HG02943 (cell line): ENCODE results near the gene CNST.
"Not testable (repeated sequence)": the region's sequence is repeated elsewhere in the genome, so short reads cannot be mapped to it uniquely, and the experiment has no call there.

Source experiments
- ATAC-seq: cut with Tn5 transposase; IDR thresholded peaks from one replicate; pipeline ENCODE4 v1.9.1; 2021; ENCODE audit warnings: mild to moderate bottlenecking, low read depth, moderate library complexity; ENCODE audit not compliant: unreplicated experiment

CNST gene

DNA sequence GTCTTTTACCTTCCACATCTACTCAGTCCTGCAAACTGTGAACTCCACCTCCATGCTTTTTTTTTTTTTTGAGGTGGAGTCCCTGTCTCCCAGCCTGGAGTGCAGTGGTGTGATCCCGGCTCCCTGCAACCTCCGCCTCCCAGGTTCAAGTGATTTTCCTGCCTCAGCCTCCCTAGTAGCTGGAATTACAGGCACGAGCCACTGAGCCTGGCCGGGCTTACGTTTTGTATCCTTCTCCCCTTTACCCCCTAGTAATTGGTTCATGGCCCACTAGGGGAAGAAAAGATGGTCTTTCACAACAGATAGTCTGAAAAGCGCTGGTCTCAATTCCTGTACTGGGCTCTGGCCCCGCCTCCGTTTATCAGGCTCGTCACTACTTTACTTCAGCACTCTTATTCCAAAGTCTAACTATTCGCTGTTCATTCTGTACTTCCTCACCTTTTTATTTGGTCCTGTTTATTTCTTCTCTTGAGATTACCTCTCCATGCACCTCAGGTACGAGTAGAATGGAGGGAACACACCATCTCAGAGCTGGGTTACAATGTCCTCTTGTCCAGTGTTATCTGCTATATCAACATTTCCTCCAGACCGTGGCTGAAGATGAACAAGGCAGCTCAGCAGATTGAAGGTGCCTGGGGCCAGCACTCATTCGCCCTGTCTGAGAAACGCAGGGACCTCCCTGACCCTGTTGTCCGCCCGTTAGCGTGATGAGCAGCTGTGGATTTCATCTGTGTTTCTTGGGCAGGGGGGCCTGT is 16.2 kb downstream of the CNST start:
- no peak for ATAC-seq

GRCh38 chr1:246583056-246583440 is 16.8 kb downstream of the CNST start:
- ATAC-seq = no peak

- no peak for ATAC-seq
Observed at GRCh38 chr1:246583448-246584185, 17.4 kb downstream of the CNST start.

DNA sequence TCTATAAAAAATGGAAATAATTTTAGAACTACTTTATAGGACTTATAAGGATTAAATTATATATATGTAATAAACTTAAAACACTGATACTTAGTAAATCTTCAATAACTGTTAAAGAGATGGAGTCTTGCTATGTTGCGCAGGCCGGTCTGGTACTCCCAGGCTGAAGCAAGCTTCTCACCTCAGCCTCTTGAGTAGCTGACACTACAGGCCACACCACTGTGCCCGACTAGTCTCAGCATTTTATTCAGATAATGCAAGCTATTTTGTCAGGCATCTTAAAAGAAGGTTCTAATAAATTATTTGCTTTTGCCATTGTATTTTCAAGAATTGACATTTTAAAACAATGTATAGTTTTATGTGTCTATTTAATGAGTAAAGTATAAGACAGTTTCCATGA is 20.8 kb downstream of the CNST start:
- no peak for ATAC-seq

GRCh38 chr1:246587606-246588005 is 21.4 kb downstream of the CNST start:
- no peak for ATAC-seq

DNA sequence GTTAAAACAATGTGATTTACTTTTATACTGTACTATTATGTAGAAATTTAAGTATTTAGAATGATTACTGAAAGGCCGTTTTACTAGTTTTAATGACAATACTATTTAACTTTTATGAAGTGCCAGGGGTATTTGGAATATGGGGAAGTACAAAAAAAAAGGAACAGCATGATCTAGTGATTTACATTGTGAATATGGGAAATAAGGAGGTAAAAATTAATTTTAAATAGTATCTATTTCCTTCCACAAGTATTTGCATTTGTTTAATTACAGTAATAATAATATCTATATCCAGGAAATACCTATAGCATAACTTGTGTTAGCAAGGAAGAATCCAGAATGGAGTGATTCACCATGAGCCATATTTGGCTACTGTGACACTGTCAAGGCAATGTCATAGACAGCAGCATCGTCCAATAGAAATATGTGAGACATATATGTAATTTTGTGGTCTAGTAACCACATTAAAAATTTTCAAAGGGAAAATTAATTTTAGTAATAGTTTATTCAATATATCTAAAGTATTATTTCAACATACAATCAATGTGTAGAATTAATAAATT is 22.0 kb downstream of the CNST start:
- ATAC-seq = no peak

DNA sequence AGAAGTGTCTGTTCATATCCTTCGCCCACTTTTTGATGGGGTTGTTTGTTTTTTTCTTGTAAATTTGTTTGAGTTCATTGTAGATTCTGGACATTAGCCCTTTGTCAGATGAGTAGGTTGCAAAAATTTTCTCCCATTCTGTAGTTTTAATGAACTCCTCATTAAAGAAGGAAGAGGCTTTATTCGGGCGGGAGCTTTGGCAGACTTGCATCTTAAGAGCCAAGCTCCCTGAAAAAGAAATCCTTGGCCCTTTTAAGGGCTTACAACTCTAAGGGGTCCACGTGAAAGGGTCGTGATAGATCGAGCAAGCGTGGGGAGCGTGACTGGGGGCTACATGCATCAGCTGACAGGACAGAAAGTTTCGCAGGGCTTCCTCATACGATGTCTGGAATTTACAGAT is 23.7 kb downstream of the CNST start:
- not testable (repeated sequence) for ATAC-seq

DNA sequence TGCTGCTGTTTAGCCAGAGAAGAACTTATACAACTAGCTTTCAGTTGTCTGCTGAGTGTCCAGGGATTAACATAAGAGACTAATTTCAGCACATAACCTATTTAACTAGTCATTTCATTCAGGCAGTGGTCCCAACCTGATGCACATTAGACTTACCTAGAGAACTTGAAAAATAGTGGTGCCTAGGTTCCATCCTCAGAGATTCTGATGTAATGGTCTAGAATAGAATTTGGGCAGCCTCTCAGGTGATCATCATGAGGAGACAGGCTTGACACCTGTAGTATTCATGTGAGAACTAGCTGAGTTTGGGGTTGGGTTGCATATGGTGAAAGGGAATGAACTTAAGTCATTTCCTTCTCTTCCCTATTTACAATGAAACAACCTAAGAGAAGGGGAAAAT is 24.8 kb downstream of the CNST start:
- peak; percentile 25 for ATAC-seq

DNA sequence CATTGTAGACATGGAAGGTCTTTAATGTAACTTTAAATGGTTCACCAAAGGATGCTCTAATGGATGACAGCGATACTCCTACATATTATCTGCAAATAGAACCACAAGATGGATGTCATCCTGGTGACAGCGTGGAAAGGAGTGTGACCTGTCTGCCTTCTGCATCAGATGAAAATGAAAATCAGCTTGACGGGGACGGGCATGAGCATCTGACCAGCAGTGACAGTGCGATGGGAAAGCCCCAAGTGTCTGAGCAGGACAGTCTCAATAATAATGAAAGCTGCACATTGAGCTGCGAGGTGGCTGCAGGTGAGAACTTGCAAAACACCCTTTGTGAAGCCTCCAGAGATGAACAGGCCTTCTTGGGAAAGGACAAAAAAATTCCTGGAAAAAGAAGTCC is 25.2 kb downstream of the CNST start:
- peak; percentile 90 for ATAC-seq

GRCh38 chr1:246591958-246592357 is 25.7 kb downstream of the CNST start:
- ATAC-seq = no peak

GRCh38 chr1:246592695-246593094 is 26.4 kb downstream of the CNST start:
- ATAC-seq = no peak

DNA sequence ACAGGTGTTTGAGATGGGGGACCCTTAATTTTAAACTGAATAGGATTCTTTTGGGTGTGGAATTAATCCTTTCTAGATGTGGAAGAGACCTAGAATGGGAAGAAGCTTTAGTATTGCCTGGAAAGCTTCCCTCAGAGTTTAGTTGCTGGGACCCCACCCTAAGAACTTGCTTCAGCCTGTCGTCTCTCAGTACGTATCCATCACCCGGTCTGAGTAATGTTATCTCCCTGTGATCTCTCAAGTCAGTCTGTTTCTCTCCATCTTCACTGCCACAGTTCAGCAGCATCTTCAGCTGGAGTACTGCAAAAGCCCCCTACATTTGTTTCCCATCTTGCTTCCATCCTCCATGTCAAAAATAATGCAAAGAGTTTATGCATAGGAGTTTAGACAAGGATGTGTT is 28.9 kb downstream of the CNST start:
- ATAC-seq = no peak

GRCh38 chr1:246597340-246597739 is 31.1 kb downstream of the CNST start:
- no peak for ATAC-seq

DNA sequence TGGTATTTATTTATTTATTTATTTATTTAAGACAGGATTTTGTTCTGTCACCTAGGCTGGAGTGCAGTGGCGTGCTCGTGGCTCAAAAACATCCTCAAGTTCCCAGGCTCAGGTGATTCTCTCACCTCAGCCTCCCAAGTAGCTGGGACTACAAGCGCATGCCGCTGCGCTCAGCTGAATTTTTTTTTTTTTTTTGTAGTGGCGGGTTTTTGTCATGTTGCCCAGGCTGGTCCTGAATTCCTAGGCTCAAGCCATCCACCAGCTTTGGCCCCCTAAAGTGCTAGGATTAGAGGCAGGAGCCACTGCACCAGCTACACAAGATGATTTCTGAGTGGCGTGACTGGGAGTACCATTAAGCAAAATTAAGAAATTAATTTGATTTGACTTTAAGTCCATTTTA is 31.7 kb downstream of the CNST start:
- ATAC-seq = no peak

DNA sequence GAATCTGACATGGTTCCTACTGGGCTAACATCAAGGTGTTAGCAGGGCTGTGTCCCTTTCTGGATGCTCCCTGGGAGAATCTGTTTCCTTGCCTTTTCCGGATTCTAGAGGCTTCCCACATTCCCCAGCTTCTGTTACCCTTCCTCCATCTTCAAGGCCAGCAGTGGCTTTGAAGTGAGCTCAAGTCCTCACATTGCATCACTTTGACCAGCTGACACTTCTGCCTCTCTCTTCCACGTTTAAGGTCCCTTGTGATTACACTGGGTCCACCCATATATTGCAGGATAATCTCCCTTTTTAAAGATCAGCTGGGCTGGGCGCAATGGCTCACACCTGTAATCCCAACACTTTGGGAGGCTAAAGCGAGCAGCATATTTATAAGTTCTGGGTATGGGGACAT is 33.1 kb downstream of the CNST start:
- no peak for ATAC-seq

DNA sequence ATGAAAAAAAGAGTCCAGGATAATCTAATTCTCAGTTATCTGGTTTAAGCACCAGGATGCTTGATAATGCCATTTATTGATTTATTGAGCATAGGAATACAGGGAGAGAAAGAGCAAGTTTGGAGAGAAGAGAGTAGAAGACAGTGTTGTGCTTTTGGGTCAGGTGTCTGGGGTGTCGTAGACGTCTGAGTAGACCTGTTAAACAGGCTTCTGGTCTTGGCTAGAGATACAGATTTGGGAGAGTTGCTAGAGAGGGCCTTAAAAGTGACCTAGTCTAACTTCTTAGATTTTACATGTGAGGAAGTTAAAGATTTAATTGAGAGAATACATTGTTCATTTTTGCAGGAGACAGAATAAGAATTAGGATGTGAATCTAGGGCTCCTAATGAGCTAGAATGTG is 34.3 kb downstream of the CNST start:
- ATAC-seq = no peak

DNA sequence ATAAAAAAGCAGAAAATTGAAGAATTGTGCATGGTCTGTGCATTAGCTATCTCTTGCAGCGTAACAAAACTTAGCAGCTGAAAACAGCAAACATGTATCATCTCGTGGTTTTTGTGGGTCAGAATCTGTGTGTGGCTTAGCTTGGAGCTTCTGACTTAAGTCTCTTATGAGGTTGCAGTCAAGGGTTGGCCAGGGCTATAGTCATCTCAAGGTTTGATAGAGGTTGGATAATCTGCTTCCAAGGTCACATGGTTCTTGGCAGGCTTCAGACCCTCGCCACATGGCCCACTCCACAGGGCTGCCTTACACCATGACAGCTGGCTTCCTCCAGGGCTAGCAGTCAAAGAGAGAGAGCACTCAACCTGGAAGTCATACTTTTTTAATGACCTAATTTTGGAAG is 35.9 kb downstream of the CNST start:
- no peak for ATAC-seq

GRCh38 chr1:246605231-246605630 is 39.0 kb downstream of the CNST start:
- not testable (repeated sequence) for ATAC-seq

DNA sequence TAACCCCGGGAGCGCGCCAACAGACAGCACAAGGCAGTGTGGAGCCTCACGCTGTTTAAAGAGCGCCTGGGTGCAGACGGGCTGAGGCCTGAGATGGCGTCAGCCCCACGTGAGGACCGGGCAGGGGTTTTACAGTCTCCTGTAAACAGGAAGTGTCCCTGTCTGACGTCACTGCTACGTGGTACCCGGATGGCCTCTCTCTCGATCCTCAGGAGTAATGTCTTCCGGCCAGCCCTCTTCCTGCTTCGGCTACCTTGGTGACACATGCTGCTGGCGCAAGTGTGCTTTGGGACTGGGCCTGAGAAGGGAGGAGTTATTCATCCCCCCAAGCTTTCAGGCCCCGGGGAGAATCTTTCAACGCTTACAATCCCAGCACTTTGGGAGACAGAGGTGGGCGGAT is 41.2 kb downstream of the CNST start:
- ATAC-seq = no peak

GRCh38 chr1:246608616-246609376 is 42.5 kb downstream of the CNST start:
- ATAC-seq = no peak

- no peak for ATAC-seq
Observed at GRCh38 chr1:246609632-246610031, 43.4 kb downstream of the CNST start.
